Measurements from ENCODE around the gene HOOK2.
"Not testable (repeated sequence)": the region's sequence is repeated elsewhere in the genome, so short reads cannot be mapped to it uniquely, and the experiment has no call there.

HOOK2 gene

DNA sequence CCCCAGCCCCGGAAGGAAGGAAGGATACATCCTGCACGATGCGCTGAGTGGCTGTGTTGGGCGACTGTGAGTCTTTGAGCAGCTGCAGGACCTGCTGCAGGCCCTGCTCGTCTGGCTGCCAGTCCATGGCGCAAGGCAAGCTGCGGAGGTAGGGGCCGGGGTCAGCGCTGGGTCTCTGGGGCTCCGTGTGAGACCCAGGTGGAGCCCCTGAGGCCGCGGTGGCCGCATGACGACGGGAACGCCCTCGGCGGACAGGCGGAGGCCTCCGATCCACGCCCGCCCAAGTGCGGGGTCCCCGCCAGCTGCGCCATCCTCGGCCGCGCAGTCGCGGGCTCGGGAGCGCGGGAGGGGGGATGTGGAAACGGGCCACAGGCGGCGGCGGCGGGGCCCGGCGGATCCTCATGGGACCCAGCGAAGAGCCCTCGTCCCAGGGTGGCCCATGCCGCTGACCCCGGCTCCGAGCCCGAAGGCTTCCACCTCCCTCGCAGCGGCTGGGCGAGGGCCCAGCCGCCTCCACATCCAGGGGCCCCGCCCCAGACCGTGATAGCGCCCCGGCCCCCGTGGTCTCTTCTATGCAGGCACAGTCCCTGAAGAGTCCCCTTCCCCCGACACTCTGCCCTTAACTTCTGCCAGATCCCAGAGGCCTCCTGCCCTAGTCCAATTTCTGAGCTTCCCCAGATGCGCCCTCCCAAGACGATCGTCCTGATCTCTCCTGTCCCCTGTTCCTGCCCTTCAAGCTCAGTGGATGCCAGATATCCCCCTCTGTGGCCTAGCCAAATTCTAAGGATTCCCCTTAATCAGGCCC is 54.3 kb downstream of the HOOK2 start:
- DNase-seq: peak; percentile 64

DNA sequence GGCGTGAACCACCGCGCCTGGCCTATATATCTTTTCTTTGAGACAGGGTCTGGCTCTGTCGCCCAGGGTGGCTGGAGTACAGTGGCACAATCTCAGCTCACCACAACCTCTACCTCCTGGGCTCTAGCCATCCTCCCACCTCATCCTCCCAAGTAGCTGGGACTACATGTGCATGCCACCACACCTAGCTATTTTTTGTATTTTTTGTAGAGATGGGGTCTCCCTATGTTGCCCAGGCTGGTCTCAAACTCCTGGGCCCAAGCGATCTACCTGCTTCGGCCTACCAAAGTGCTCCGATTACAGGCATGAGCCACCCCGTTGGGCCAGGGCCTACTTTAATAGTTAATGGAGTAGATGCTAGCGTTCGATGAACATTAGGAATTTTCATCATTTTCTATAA is 55.1 kb downstream of the HOOK2 start:
- DNase-seq: no peak

- no peak for DNase-seq
These were observed 59.4 kb downstream of the HOOK2 start for GRCh38 chr19:12715929-12716328.

- no peak for DNase-seq
These were observed 60.2 kb downstream of the HOOK2 start for GRCh38 chr19:12715102-12715501.

- not testable (repeated sequence) for DNase-seq
These were observed 62.0 kb downstream of the HOOK2 start for GRCh38 chr19:12713304-12713703.
